ENCODE results near the gene NECTIN2. TPM values are rescaled to one million over a fixed set of nuclear protein-coding genes. Genes with fewer than 3 reads are reported as not detected.

Gene NECTIN2
- total and polyA plus RNA-seq, 7 donors, result 9.0 to 32.9 (median 18.1) TPM

DNA sequence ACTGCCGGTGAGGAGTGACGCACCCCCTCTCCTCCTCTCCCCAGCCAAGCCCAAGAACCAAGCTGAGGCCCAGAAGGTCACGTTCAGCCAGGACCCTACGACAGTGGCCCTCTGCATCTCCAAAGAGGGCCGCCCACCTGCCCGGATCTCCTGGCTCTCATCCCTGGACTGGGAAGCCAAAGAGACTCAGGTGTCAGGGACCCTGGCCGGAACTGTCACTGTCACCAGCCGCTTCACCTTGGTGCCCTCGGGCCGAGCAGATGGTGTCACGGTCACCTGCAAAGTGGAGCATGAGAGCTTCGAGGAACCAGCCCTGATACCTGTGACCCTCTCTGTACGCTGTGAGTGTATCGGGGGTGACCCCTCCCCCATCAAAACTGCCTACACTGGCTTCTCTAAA is 25.7 kb downstream of the NECTIN2 start:
- 80 to 89% (median 81%) methylated on average over 14 of the region's 14 CpGs for WGBS, 3 donors

DNA sequence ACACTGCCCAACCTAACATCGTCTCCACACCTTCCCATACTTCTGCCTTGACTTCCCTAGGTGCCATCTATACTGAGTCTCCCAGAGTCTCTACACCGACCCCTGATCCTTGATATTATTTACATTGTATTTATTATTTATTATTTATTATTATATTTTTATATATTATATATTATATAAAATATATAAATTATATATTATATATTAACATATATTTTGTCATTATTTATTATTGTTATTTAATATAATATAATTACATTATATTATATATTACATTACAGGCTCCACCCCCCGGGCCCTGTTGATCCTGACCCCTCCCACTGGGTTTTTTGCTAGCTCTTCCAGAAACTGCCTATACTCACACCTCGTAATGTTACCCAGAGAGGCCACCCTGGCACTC is 26.6 kb downstream of the NECTIN2 start:
- ATAC-seq, result no peak
- TF ChIP-seq, protein P1, sequence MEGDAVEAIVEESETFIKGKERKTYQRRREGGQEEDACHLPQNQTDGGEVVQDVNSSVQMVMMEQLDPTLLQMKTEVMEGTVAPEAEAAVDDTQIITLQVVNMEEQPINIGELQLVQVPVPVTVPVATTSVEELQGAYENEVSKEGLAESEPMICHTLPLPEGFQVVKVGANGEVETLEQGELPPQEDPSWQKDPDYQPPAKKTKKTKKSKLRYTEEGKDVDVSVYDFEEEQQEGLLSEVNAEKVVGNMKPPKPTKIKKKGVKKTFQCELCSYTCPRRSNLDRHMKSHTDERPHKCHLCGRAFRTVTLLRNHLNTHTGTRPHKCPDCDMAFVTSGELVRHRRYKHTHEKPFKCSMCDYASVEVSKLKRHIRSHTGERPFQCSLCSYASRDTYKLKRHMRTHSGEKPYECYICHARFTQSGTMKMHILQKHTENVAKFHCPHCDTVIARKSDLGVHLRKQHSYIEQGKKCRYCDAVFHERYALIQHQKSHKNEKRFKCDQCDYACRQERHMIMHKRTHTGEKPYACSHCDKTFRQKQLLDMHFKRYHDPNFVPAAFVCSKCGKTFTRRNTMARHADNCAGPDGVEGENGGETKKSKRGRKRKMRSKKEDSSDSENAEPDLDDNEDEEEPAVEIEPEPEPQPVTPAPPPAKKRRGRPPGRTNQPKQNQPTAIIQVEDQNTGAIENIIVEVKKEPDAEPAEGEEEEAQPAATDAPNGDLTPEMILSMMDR (IDR thresholded peaks at IDR 0.05), result no peak
- intact Hi-C loops (cut with DNase I), result no loop called here

More for the DNA sequence above, 25.7 kb downstream of the NECTIN2 start:
- no peaks in the 10 kb centered on the region for H3K4me1 ChIP-seq
- TF ChIP-seq, protein P1 (IDR thresholded peaks at IDR 0.05), result no peak
- H3K27ac ChIP-seq, result peak overlapping the region; percentile 36
- H3K4me3 ChIP-seq, result no peak overlapping the region
- ATAC-seq, result no peak
- H3K9me3 ChIP-seq, result no peaks in the 10 kb centered on the region
- peaks cover 5 to 55% of the 10 kb centered on the region in 2 donors for H3K36me3 ChIP-seq (ENCODE audit: insufficient read depth in 1 of 2, low read depth in 1 of 2)
- intact Hi-C loops (cut with DNase I), result no loop called here
- no peaks in the 10 kb centered on the region for H3K27me3 ChIP-seq (ENCODE audit: insufficient read depth in 3 of 3, low read length in 2 of 3)
- no peak for DNase-seq

GRCh38 chr19:44874317-44874716 is 28.2 kb downstream of the NECTIN2 start:
- no peak for DNase-seq
- peaks cover 5 to 67% of the 10 kb centered on the region in 2 donors for H3K36me3 ChIP-seq (ENCODE audit: insufficient read depth in 1 of 2, low read depth in 1 of 2)
- ATAC-seq, result no peak
- no peak overlapping the region for H3K4me3 ChIP-seq
- no peaks in the 10 kb centered on the region for H3K27me3 ChIP-seq (ENCODE audit: insufficient read depth in 3 of 3, low read length in 2 of 3)
- TF ChIP-seq, protein P1 (IDR thresholded peaks at IDR 0.05), result no peak
- H3K27ac ChIP-seq, result no peak overlapping the region
- whole genome bisulfite sequencing, 3 donors, result 91 to 92% (median 92%) methylated on average over 16 of the region's 16 CpGs
- H3K4me1 ChIP-seq, result no peaks in the 10 kb centered on the region
- intact Hi-C loops (cut with DNase I), result no loop called here
- H3K9me3 ChIP-seq, result no peaks in the 10 kb centered on the region

More for the DNA sequence above, 26.6 kb downstream of the NECTIN2 start:
- Histone ChIP-seq H3K4me1 (no peaks in the 10 kb centered on the region), H3K9me3 (no peaks in the 10 kb centered on the region), H3K4me3 (no peak overlapping the region), H3K27ac (peak overlapping the region; percentile 21), H3K36me3 (ENCODE audit: insufficient read depth in 1 of 2, low read depth in 1 of 2) (peaks cover 5 to 59% of the 10 kb centered on the region in 2 donors), H3K27me3 (ENCODE audit: insufficient read depth in 3 of 3, low read length in 2 of 3) (no peaks in the 10 kb centered on the region)
- no peak for DNase-seq
- WGBS, 3 donors, result 86 to 87% (median 87%) methylated on average over 4 of the region's 4 CpGs

DNA sequence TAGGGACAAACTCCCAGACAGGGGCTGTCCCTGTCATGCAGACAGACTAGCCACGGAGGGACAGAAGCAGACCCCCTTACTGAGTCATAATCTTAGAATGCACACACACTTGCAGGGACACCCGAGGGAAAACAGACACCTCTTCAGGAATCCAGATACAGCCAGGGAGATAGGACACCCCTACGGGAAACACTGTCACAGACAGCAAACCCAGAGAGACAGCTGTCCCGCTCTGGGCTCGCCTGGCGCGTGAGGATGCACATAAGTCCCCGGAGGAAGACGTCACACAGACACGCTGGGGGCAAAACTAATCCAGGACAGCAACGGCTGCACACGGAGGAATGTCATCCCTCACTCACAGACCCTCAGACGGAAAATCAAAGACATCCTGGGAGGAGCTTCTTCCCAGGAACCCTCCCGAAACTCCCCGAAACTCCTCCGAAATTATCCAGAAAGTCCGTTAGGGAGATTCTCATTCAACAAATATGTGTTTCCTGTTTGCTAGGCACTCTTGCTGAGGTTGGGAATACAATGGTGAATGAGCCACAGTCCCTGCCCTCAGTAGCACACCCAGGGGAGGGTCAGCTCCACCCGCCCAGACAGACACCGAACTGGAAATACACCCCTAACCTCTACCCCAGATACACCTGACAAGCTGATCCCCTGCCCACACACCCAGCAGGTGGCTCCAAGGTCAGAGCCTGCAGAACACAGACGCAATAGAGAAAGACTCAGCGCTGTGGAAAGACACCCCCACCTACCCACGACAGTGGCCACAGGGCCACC is 29.8 kb downstream of the NECTIN2 start:
- DNase-seq, result no peak
- H3K36me3 ChIP-seq (ENCODE audit: insufficient read depth in 1 of 2, low read depth in 1 of 2), result peaks cover 5 to 67% of the 10 kb centered on the region in 2 donors
- no peaks in the 10 kb centered on the region for H3K27me3 ChIP-seq (ENCODE audit: insufficient read depth in 3 of 3, low read length in 2 of 3)
- H3K4me1 ChIP-seq, result no peaks in the 10 kb centered on the region
- H3K27ac ChIP-seq, result no peak overlapping the region
- 65 to 76% (median 72%) methylated on average over 22 of the region's 22 CpGs for WGBS, 3 donors
- no peaks in the 10 kb centered on the region for H3K9me3 ChIP-seq
- H3K4me3 ChIP-seq, result no peak overlapping the region
- intact Hi-C loops (cut with DNase I), result no loop called here
- ATAC-seq, result no peak
- TF ChIP-seq, protein P1 (IDR thresholded peaks at IDR 0.05), result no peak
